IPS-18c (cell line): ENCODE measurements around the gene NUDC.
"Not testable (repeated sequence)": the region's sequence is repeated elsewhere in the genome, so short reads cannot be mapped to it uniquely, and the experiment has no call there.

ENCODE experiments used
- H3K4me3 ChIP-seq: 2 replicates; pipeline ENCODE4 v1.7.0; 2013; ENCODE audit warnings: low read depth, mild to moderate bottlenecking, low read length, moderate library complexity; ENCODE audit not compliant: insufficient read depth
- H3K9me3 ChIP-seq: one replicate; pipeline ENCODE4 v1.6.1; 2013; ENCODE audit warnings: mild to moderate bottlenecking, low read length, moderate library complexity; ENCODE audit not compliant: control insufficient read depth, insufficient read depth

NUDC gene

DNA sequence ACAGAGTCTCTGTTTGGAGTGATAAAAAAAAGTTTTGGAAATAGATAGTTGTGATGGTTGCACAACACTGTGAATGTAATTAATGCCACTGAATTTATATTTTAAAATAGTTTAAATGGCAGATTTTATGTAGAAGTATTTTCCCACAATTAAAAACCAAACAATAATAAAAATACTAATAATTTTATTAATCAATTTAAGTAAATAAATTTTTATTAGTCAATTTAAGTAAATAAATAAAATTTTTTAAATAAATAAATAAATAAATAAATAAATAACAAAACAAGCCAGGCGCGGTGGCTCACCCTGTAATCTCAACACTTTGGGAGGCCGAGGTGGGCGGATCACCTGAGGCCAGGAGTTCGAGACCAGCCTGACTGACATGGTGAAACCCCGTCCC, 43.7 kb downstream of the NUDC start:
- Histone ChIP-seq H3K4me3 (no peak overlapping the region), H3K9me3 (no peaks in the 10 kb centered on the region)

GRCh38 chr1:26965628-26966027, 44.1 kb downstream of the NUDC start:
- Histone ChIP-seq H3K4me3 (no peak overlapping the region), H3K9me3 (no peaks in the 10 kb centered on the region)

DNA sequence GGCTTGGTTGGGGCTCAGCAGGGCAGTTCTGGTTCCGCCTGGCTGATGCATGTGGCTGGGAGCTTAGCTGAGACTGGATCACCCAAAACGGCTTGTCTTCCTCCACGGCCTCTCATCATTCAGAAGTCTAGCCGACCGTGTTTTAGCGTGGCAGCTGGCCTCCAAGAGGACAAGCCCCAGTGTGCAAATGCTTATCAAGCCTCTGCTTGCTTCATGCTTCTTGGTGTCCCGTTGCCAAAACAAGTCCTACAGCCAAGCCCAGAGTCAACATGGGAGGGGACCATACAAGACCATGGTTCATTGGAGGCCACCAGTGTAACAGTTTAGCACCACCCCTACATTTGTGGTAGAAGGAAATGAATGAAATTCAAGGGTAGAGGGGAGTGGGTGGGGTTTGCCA, 49.3 kb downstream of the NUDC start:
- no peak overlapping the region for H3K4me3 ChIP-seq
- no peaks in the 10 kb centered on the region for H3K9me3 ChIP-seq

DNA sequence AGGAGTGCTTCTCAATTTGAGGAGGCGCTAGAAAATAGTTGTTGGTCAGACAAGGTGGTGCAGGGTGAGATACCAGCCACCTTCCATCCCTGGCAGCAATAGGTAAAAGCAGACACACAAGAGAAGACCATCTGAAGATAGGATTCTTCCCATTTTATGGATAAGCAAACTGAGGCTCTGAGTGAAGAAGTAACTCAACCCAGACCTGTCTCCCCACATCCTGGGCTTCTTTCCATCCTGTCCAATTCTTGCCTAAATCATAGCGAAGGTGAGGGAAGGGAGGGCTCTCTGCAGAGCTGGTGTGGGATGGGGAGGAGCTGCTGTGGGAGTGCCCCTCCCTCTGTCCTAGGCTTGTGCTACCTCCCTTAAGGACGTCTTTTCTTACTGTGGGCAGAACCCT, 50.0 kb downstream of the NUDC start:
- no peak overlapping the region for H3K4me3 ChIP-seq
- no peaks in the 10 kb centered on the region for H3K9me3 ChIP-seq

- Histone ChIP-seq H3K9me3 (no peaks in the 10 kb centered on the region), H3K4me3 (no peak overlapping the region)
Measured at GRCh38 chr1:26972390-26972789, 50.8 kb downstream of the NUDC start.

DNA sequence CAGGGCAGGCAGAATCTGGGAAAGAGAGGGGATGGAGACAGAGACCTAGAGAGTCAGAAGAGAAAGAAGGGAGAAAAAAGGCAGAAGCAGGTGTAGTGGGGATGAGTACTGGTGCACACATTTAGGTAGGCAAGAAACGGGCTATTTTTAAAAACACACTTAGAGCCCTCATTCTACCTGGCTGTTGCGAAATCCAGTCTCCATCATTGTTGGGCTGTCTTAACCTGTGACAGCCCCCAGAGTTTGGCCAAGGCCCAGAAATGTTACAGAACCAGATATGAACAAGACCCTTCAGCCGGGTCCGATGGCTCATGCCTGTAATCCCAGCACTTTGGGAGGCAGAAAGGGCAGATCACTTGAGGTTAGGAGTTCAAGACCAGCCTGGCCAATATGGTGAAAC, 51.3 kb downstream of the NUDC start:
- no peak overlapping the region for H3K4me3 ChIP-seq
- H3K9me3 ChIP-seq = no peaks in the 10 kb centered on the region

GRCh38 chr1:26976621-26977510, 55.3 kb downstream of the NUDC start:
- H3K4me3 ChIP-seq = no peak overlapping the region
- no peaks in the 10 kb centered on the region for H3K9me3 ChIP-seq

DNA sequence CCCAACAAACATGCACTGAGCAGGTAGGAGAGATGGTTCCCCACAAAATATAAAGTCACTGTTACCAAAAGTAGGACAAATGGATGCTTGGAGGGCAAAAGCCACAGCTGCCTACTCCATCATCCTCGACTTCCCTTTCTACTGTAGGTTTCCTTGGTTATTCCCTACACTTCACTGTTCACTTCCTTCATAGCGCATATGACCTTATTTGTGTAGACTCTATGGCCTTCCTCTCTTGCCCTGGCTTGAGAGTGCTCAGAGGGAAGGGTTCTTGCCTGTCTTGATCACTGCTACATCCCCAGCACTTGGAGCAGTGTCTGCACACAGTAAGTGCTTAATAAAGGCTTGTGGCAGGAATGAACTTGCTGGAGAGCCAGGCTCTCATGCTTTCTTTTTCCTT, 57.4 kb downstream of the NUDC start:
- H3K4me3 ChIP-seq = no peak overlapping the region
- H3K9me3 ChIP-seq = no peaks in the 10 kb centered on the region

- no peaks in the 10 kb centered on the region for H3K9me3 ChIP-seq
Measured at GRCh38 chr1:26981146-26981846, 59.8 kb downstream of the NUDC start.

GRCh38 chr1:26983863-26984262, 62.3 kb downstream of the NUDC start:
- no peaks in the 10 kb centered on the region for H3K9me3 ChIP-seq
- no peak overlapping the region for H3K4me3 ChIP-seq

More at GRCh38 chr1:26981146-26981846, 59.8 kb downstream of the NUDC start:
- H3K4me3 ChIP-seq = no peak overlapping the region

- Histone ChIP-seq H3K9me3 (no peaks in the 10 kb centered on the region), H3K4me3 (no peak overlapping the region)
Measured at GRCh38 chr1:26984291-26984690, 62.7 kb downstream of the NUDC start.

GRCh38 chr1:26986658-26987057, 65.1 kb downstream of the NUDC start:
- Histone ChIP-seq H3K4me3 (no peak overlapping the region), H3K9me3 (no peaks in the 10 kb centered on the region)

DNA sequence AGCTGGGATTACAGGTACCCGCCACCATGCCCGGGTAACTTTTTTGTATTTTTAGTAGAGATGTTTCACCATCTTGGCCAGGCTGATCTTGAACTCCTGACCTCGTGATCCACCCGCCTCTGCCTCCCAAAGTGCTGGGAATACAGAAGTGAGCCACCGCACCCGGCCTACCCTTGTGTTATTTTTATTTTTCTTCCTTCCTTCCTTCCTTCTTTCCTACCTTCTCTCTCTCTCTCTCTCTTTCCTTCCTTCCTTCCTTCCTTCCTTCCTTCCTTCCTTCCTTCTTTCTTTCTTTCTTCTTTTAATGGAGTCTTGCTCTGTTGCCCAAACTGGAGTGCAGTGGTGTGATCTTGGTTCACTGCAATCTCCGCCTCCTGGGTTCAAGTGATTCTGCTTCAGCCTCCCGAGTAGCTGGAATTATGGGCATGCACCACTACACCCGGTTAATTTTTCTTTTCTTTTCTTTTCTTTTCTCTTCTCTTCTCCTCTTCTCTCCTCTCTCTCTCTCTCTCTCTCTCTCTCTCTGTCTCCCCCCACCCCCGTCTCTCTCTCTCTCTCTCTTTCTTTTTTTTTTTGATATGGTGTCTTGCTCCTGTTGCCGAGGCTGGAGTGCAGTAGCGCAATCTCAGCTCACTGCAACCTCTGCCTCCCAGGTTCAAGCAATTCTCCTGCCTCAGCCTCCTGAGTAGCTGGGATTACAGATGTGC, 68.0 kb downstream of the NUDC start:
- H3K4me3 ChIP-seq, H3K9me3 ChIP-seq: not testable (repeated sequence)

DNA sequence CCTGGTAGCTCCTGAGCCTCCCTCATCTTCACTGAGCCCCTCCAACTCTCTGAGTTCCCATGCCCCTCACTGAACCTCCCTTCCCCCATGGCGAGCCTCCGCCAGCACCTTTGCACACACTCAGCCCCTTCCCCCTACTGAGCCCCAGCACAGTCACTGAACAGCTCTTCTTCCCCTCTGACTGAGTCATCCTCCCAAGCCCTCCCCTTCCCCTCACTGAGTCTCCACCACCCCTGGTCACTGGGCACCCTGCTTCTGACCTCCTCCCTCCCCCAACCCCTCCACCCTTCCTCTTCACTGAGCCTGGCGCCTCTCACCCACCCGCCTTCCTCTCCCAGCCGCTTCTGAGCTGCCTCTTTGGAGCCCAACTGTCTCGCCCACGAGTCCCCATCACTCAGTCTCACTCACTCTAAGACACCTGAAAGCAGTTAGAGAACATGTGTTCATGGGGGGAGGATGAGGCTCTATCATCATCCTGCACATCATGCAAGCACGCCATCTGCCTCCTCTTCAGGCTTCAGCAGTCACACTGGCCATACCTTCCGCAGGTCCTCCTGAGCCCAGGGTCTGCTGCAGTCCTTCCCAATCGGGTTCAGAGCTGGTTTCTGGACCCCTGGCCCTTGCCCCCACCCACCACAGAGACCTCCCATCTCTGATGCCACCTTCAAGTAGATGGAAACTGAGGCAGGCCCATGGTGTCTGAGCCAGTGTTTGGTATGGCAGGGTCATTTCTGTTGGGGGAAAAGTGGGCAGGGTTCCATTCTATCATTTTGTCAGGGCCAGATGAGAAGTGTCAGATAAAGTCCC, 70.0 kb downstream of the NUDC start:
- no peak overlapping the region for H3K4me3 ChIP-seq
- H3K9me3 ChIP-seq = no peaks in the 10 kb centered on the region

DNA sequence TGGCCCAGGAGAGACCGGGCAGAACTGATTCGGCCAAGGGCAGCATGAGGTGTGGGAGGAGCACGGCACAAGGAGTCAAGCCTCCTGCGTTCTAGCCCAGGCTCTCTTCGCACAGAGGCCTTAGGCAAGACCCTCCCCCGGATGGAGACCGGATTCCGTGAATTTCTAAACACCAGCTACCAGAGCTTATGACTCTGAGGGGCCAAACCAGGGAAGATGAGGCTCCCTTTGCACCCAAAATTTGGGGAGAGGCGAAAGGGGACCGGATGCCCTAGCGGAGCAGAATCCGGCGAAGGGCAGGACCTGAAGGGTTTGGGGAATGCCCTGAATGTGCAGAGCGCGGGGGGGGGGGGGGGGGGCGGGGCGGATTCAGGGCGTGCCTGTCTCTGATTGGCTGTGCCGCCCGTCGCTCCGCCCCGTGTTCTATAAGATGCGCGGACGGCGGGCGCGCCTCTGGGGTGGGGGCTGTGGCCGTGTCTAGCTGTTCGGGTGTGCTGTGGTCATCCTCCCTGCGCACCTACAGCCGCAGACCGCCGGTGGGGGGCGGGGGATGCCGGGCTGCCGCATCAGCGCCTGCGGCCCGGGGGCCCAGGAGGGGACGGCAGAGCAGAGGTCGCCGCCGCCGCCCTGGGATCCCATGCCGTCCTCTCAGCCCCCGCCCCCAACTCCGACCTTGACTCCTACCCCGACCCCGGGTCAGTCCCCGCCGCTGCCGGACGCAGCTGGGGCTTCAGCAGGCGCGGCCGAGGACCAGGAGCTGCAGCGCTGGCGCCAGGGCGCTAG, 71.9 kb downstream of the NUDC start, which contains the start of gene TRNP1:
TRNP1 (plus strand) TSS at position 456 of the 783 bp plus-strand sequence; CDS start at position 551, 95 bp downstream.
- no peaks in the 10 kb centered on the region for H3K9me3 ChIP-seq
- H3K4me3 ChIP-seq = peak within 1 kb of the TSS; percentile 87

- Histone ChIP-seq H3K4me3 (peak overlapping the region; percentile 87), H3K9me3 (no peaks in the 10 kb centered on the region)
Measured at GRCh38 chr1:26994020-26994786, 72.7 kb downstream of the NUDC start.
